ENCODE measurements around the gene ANKRD39. TPM values are rescaled to one million over a fixed set of nuclear protein-coding genes. Genes with fewer than 3 reads are reported as not detected.

The ANKRD39 gene
- total RNA-seq, 2 experiments from 2014 or later, result 23.0 to 23.6 TPM

DNA sequence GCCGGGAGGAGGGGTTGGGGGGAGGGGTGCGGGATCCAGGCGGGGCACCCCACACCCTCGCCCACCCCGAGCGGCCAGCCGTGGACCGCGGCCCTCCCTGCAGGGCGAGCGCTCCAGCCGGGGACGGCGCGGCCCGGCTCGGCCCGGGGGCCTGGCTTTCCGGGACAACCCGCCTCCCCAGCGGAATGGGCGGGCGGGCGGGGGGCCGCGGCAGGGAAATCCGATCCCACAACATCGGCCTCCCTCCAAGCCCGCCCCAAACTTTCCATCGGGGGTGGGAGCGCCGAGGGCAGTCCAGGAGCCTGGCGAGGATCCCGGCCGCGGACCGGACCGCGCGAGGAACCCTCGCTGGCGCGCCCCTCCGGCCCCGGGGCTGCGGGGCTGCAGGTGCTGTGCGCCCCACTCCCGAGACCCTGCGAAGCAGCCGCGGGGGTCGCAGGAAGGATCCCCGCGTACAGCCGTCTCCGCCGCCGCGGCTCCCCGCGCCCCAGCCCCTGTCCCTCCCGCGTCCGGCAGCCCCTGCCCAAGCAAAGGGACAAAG is 11.5 kb upstream of the ANKRD39 start:
- H3K4me1 Mint-ChIP-seq, result peaks cover 47% of the 10 kb centered on the region
- H3K27ac Mint-ChIP-seq, result no peak overlapping the region
- ATAC-seq (peak; percentile 6), DNase-seq (no peak)
- H3K9me3 Mint-ChIP-seq (ENCODE audit: low read depth), result no peaks in the 10 kb centered on the region
- POLR2A ChIA-PET, result no interaction called here
- H3K36me3 Mint-ChIP-seq (ENCODE audit: low read depth), result peaks cover 2% of the 10 kb centered on the region
- intact Hi-C loops (cut with DNase I, micrococcal nuclease), result loop anchor here in 1 of 2 experiments (1.0 to 5.0 kb wide), 2 partner anchors 53 to 793 kb away; partner anchors contain the start of genes ACTR1B and CNNM3
- peak overlapping the region; percentile 78 for H3K4me3 Mint-ChIP-seq
- CTCF ChIA-PET, result interaction anchor here (1.0 to 1.6 kb wide), 3 partner anchors 12 to 93 kb away, joined by 5 to 6 read pairs (median 6); partner anchors contain the start of gene ANKRD39
- H3K27me3 Mint-ChIP-seq, result peaks cover 6% of the 10 kb centered on the region

DNA sequence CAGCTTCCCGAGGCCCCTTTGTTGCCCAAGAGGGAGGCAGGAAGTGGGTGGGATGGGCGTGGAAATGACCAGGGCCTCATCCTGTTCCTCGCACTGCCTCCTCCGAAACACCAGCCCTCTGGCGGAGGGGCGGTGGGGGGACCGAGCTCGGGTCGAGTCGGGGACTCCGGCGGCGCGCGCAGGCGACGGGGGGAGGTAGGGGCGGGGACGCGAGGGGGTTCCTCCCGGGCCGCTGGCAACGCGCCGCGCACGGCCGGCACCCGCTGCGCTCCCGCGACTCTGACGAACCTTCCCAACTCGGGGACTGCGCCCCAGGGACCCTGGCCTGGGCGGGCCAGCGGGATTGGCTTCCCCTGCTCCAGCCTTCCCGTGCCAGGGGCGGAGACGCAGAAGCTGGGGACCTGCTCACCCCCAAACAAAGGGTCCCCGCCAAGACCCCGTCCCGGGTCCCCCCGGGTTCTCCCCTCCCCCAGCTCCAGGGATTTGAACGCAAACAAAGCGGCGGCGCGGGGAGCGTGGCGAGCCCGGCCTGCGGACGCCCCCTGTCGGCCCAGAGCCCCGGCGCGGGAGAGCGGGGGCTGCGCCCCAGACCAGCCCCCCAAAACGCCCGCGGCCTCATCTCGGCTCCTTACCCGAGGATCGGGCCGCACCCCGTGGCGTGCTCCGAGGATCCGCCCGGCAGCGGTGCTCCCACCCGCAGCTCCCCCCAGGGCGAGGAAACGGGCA is 10.9 kb upstream of the ANKRD39 start:
- no peaks in the 10 kb centered on the region for H3K9me3 Mint-ChIP-seq (ENCODE audit: low read depth)
- DNase-seq (peak; percentile 77), ATAC-seq (peak; percentile 52)
- ChIA-PET POLR2A (interaction anchor here (1.2 kb wide), 1 partner anchor 11 kb away, joined by 7 read pairs; the partner anchor contains the start of gene ANKRD39), CTCF (interaction anchor here (0.5 to 2.8 kb wide), 6 partner anchors 10 to 94 kb away, joined by 3 to 17 read pairs (median 6); partner anchors contain the start of gene ANKRD39)
- H3K4me3 Mint-ChIP-seq, result peak overlapping the region; percentile 78
- H3K4me1 Mint-ChIP-seq, result peaks cover 41% of the 10 kb centered on the region
- peaks cover 6% of the 10 kb centered on the region for H3K27me3 Mint-ChIP-seq
- H3K36me3 Mint-ChIP-seq (ENCODE audit: low read depth), result peaks cover 2% of the 10 kb centered on the region
- intact Hi-C loops (cut with DNase I, micrococcal nuclease), result loop anchor here (1.0 to 5.0 kb wide), 4 partner anchors 9 to 794 kb away; partner anchors contain the start of genes ACTR1B (in 1 of the 2), ANKRD39 (in 1 of the 2) and CNNM3 (in 1 of the 2)
- peak overlapping the region; percentile 83 for H3K27ac Mint-ChIP-seq

DNA sequence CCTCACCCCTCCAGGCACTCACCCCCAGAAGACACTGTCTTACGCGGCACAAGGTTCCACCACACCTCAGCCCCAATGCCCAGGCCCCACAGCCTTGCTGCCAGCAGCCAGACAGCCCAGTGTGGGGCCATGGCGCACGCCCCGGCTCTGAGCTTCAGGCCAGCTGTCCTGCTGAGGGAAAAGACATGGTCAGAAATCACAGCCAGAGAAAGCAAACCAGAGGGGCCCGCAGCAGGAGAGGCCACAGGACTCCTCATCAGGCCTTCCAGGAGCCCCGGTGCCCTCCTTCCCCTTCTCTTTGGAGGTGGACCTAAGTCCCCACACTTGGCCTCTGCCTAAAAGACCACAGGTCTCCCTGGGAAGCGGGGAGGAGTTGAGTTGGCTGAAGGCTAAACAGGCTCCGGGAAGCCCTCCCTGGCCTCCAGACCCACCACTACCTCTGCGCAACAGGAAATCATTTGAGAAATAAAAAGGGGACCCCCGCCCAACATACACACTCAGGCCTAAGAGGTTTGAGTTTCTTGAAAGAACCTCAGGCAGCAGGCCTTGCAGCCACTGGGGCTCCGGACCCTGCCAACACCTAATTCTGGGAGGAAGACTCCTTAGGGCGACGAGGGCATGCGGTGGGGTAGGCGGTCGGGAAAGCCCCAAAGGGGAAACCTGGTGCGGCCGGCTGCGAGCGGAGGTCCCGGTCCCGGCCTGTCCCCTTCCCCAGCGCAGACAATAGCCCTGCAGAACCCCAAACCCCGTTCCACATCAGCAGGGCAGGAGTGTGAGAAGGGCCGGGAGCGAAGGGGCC is 10.1 kb upstream of the ANKRD39 start:
- Mint-ChIP-seq H3K9me3 (ENCODE audit: low read depth) (no peaks in the 10 kb centered on the region), H3K36me3 (ENCODE audit: low read depth) (peaks cover 2% of the 10 kb centered on the region), H3K4me3 (peak overlapping the region; percentile 78), H3K27me3 (peaks cover 6% of the 10 kb centered on the region), H3K4me1 (peaks cover 33% of the 10 kb centered on the region), H3K27ac (peak overlapping the region; percentile 83)
- CTCF ChIA-PET, result interaction anchor here (0.7 to 2.8 kb wide), 4 partner anchors 10 to 95 kb away, joined by 3 to 17 read pairs (median 6); partner anchors contain the start of gene ANKRD39
- intact Hi-C loops (cut with DNase I, micrococcal nuclease), result loop anchor here (1.0 to 5.0 kb wide), 3 partner anchors 9 to 794 kb away; partner anchors contain the start of genes ACTR1B (in 1 of the 2) and ANKRD39 (in 1 of the 2)
- POLR2A ChIA-PET, result interaction anchor here (1.2 kb wide), 1 partner anchor 10 kb away, joined by 7 read pairs; the partner anchor contains the start of gene ANKRD39
- ATAC-seq, result peak; percentile 23
- DNase-seq, result no peak

DNA sequence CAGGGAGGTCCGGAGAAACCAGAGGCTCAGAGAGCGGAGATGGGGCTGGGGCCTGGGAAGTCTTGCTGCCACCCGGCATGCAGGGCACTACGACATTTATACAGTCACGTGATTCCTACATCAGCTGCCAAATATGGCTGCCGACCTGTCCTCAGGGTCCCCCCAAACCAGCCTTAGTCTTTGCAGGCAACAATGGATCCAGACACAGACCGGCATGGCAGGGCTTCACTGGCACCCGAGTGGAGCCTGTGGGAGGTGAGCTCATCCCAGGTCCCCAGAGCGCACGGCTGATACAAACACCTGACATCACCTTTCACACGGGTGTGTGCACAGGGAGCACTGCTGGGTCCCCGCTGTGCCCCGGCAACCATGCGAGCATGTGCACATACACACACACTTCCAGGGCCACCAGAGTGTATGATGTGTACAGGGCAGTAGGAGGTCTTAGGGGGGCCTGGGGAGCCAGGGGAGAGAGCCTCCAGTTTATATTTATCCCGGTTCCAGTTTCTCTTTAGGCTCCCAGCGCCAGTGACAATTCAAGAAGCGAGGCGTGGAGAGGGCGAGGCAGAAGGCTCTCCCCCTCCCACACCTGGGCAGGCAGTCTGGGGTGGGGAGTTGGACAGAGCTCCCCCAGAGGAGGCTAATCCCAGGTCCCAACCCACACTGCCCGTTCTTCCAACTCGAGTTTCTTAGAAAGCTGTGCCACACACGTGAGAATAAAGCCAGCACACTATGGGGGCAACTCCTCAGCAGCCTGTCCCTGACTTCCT is 9.4 kb upstream of the ANKRD39 start:
- H3K4me1 Mint-ChIP-seq, result peaks cover 25% of the 10 kb centered on the region
- no peak for ATAC-seq
- DNase-seq, result no peak
- ChIA-PET CTCF (interaction anchor here (0.7 to 2.8 kb wide), 2 partner anchors 9 to 38 kb away, joined by 4 to 17 read pairs; partner anchors contain the start of gene ANKRD39), POLR2A (interaction anchor here (1.0 kb wide), 1 partner anchor 9 kb away, joined by 3 read pairs; the partner anchor contains the start of gene ANKRD39)
- H3K36me3 Mint-ChIP-seq (ENCODE audit: low read depth), result peaks cover 3% of the 10 kb centered on the region
- no peaks in the 10 kb centered on the region for H3K9me3 Mint-ChIP-seq (ENCODE audit: low read depth)
- intact Hi-C loops (cut with DNase I, micrococcal nuclease), result loop anchor here in 1 of 2 experiments (5.0 kb wide), 1 partner anchor 795 kb away; the partner anchor contains the start of gene ACTR1B
- H3K27me3 Mint-ChIP-seq, result peaks cover 6% of the 10 kb centered on the region
- H3K4me3 Mint-ChIP-seq, result peak overlapping the region; percentile 78
- H3K27ac Mint-ChIP-seq, result peak overlapping the region; percentile 83

DNA sequence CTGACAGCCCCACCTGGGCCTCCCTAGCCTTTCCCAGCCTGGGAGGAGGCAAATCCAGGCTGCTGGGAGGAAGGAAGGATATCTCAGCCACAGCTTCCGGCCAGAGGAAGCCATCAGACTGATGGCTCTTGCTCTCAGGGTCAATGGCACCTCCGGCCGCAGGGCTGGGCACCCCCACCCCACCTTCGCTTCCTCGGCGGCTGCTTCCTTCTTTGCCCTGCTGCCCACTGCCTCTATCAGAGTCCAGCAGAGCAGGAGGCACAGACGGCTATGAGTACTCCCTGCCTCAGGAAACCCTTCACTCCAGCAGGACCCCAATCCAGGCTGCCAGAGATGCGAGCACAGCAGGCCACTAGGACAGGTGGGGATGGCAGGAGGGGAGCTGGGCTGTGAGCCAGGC is 8.8 kb upstream of the ANKRD39 start:
- ChIA-PET POLR2A (interaction anchor here (0.6 to 1.0 kb wide), 2 partner anchors 9 to 10 kb away, joined by 3 to 5 read pairs; partner anchors contain the start of gene ANKRD39), CTCF (interaction anchor here (0.7 to 2.8 kb wide), 2 partner anchors 8 to 39 kb away, joined by 4 to 17 read pairs; partner anchors contain the start of gene ANKRD39)
- Mint-ChIP-seq H3K36me3 (ENCODE audit: low read depth) (peaks cover 6% of the 10 kb centered on the region), H3K9me3 (ENCODE audit: low read depth) (no peaks in the 10 kb centered on the region), H3K27me3 (peaks cover 6% of the 10 kb centered on the region), H3K27ac (no peak overlapping the region), H3K4me3 (peak overlapping the region; percentile 78), H3K4me1 (peaks cover 24% of the 10 kb centered on the region)
- intact Hi-C loops (cut with DNase I, micrococcal nuclease), result loop anchor here in 1 of 2 experiments (5.0 kb wide), 1 partner anchor 796 kb away; the partner anchor contains the start of gene ACTR1B
- ATAC-seq (no peak), DNase-seq (no peak)

DNA sequence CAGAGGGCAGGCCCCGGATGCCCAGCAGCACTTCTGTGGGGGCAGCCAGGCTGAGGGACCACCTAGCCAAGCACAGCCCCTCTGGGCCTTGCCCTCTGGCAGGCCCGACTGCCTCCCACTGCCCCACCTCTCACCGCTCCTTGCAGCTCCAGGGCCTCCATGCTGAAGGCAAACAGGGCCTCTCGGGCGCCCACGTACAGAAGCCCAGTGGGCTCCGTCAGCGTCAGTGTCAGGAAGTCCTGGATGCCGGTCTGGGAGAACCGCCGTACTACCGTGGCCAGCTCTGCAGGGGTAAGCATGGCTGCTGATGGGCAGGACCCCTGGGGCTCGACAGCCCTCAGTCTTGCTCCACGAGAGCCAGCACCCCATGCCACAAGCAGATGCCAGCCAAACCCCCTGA is 8.3 kb upstream of the ANKRD39 start:
- Mint-ChIP-seq H3K4me1 (peaks cover 24% of the 10 kb centered on the region), H3K27ac (no peak overlapping the region), H3K4me3 (no peak overlapping the region), H3K9me3 (ENCODE audit: low read depth) (no peaks in the 10 kb centered on the region), H3K27me3 (peaks cover 4% of the 10 kb centered on the region), H3K36me3 (ENCODE audit: low read depth) (peaks cover 6% of the 10 kb centered on the region)
- DNase-seq (no peak), ATAC-seq (no peak)
- POLR2A ChIA-PET, result interaction anchor here (0.6 kb wide), 1 partner anchor 10 kb away, joined by 5 read pairs; no protein-coding TSS in a partner anchor
- CTCF ChIA-PET, result interaction anchor here (0.7 to 2.8 kb wide), 2 partner anchors 8 to 39 kb away, joined by 4 to 17 read pairs; partner anchors contain the start of gene ANKRD39
- intact Hi-C loops (cut with DNase I, micrococcal nuclease), result loop anchor here in 1 of 2 experiments (5.0 kb wide), 1 partner anchor 796 kb away; the partner anchor contains the start of gene ACTR1B

DNA sequence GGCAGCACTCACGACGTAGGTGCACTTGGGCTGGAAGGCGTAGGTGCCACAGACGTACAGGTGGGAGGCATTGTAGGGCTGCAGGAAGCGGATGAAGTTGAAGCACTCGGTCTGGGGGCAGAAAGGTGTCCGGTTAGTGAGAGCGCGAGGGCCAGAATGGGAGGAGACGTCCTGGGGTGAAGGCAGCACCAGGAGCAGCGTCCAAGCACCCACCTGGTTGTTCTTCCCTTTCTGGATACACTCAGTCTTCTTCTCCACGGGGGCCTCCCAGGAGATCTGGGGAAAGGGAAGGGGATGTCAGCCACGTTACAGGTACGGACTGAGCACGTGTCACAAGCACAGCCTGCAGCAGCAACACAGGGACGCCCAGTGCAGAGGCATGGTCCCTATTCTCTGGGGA is 7.8 kb upstream of the ANKRD39 start:
- Mint-ChIP-seq H3K4me1 (peaks cover 20% of the 10 kb centered on the region), H3K36me3 (ENCODE audit: low read depth) (peaks cover 6% of the 10 kb centered on the region), H3K4me3 (no peak overlapping the region), H3K27ac (no peak overlapping the region), H3K27me3 (peaks cover 2% of the 10 kb centered on the region), H3K9me3 (ENCODE audit: low read depth) (no peaks in the 10 kb centered on the region)
- ATAC-seq, result no peak
- DNase-seq, result no peak
- ChIA-PET POLR2A (interaction anchor here (0.5 kb wide), 1 partner anchor 10 kb away, joined by 3 read pairs; no protein-coding TSS in a partner anchor), CTCF (interaction anchor here (0.6 to 2.8 kb wide), 2 partner anchors 7 to 64 kb away, joined by 3 to 17 read pairs; partner anchors contain the start of gene ANKRD39)
- intact Hi-C loops (cut with DNase I, micrococcal nuclease), result loop anchor here in 1 of 2 experiments (5.0 kb wide), 1 partner anchor 797 kb away; the partner anchor contains the start of gene ACTR1B

DNA sequence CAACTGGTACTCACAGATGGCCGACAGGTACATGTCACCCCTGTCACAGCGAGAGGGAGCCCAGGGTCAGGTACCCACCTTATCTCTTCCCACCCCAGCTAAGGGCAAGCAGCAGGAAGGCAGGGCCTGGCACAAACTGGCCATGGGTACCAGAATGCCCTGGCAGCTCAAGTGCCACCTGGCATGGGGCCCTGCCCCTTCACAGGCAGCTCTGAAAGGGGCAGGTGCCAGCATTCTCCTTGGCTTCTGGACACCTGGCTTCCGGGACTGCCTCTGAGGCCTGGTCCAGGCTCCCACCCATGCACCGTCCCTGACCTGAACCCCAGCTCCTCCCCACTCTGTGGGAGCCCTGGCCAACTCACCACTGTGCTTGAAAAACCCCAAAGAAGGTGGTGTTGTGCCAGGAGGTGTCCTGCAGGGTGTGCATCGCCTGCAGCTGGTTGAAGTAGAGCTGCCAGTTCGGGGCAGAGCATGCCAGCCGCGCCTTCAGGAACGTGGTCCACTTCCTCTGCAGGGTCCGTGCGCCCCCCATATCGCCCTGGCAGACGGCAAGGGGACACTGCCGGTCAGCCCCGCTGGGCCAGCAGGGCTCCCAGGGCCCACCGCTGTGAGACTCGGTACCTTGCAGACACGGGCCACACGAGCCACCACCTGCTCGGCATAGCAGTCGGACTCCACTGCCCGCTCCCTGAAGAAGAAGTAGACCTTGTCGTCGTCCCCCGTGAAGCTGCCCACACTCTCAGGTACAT is 6.7 kb upstream of the ANKRD39 start:
- Mint-ChIP-seq H3K36me3 (ENCODE audit: low read depth) (peaks cover 11% of the 10 kb centered on the region), H3K4me1 (peaks cover 25% of the 10 kb centered on the region), H3K27ac (no peak overlapping the region), H3K9me3 (ENCODE audit: low read depth) (no peaks in the 10 kb centered on the region), H3K27me3 (no peaks in the 10 kb centered on the region), H3K4me3 (no peak overlapping the region)
- DNase-seq, result no peak
- ChIA-PET POLR2A (no interaction called here), CTCF (interaction anchor here (0.6 to 0.9 kb wide), 2 partner anchors 11 to 87 kb away, joined by 3 read pairs; no protein-coding TSS in a partner anchor)
- intact Hi-C loops (cut with DNase I, micrococcal nuclease), result loop anchor here (5.0 kb wide), 2 partner anchors 48 to 798 kb away; partner anchors contain the start of gene ACTR1B (in 1 of the 2)
- ATAC-seq, result no peak

DNA sequence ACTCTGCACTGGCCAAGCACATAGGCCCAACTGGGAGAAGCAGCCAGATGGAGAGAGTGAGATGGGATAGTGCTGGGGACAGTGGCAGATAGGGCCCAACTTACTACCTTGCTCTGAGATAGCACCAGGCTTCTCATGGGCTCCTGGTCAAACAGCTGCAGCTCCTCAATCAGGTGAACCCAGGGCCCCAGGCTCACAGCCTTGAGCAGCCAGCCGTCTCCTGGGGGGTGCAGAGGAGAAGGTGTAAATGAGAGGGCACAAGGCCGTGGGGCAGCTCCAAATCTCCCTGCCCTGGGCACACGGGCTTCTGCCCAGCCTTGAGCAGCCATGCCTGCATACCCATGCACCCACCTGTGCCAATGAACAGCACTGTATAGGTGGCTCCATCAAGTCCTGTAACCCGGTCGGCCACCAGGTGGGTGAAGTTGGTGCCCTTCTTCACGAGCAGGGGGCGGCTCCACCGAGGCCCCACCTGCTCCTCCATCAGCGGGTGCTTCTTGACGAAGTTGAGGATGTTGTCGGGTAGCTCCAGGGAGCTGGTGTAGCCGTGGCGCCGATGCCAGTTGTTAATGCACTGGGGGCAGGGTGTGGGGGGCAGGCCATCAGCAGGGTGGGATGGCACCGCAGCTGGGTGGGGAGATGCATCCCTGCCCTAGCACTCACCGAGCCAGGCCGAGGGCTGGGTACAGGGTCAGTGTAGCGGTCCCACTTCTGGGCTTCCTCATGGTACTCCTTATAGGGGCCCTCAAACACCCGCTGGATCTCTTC is 5.9 kb upstream of the ANKRD39 start:
- POLR2A ChIA-PET, result no interaction called here
- no peaks in the 10 kb centered on the region for H3K27me3 Mint-ChIP-seq
- no peaks in the 10 kb centered on the region for H3K9me3 Mint-ChIP-seq (ENCODE audit: low read depth)
- peaks cover 33% of the 10 kb centered on the region for H3K4me1 Mint-ChIP-seq
- CTCF ChIA-PET, result interaction anchor here (0.6 to 0.9 kb wide), 2 partner anchors 11 to 745 kb away, joined by 3 read pairs; no protein-coding TSS in a partner anchor
- intact Hi-C loops (cut with DNase I, micrococcal nuclease), result loop anchor here in 1 of 2 experiments (5.0 kb wide), 1 partner anchor 49 kb away; no protein-coding TSS in a partner anchor
- no peak for ATAC-seq
- DNase-seq, result no peak
- no peak overlapping the region for H3K4me3 Mint-ChIP-seq
- peaks cover 11% of the 10 kb centered on the region for H3K36me3 Mint-ChIP-seq (ENCODE audit: low read depth)
- no peak overlapping the region for H3K27ac Mint-ChIP-seq

All from activated CD4-positive, alpha-beta T cell treated with anti-CD3 and anti-CD28 coated beads for 36 hours (primary cell).